Activated T-cell treated with anti-CD3 and anti-CD28 coated beads, Interleukin-2, amount 50 U/mL, for 24 hours (primary cell): Measurements from ENCODE around the gene RAB4A.

Source experiments
- DNase-seq: peaks from one replicate; pipeline ENCODE4 v3.0.0-alpha.2; 2020
- H3K27ac Mint-ChIP-seq: 2 replicates; pipeline ENCODE4 v1.8.0; 2020; ENCODE audit warnings: mild to moderate bottlenecking, mixed read lengths
- H3K27me3 Mint-ChIP-seq: 2 replicates; pipeline ENCODE4 v1.8.0; 2020; ENCODE audit warnings: mixed read lengths
- H3K36me3 Mint-ChIP-seq: 2 replicates; pipeline ENCODE4 v1.8.0; 2020; ENCODE audit warnings: low read depth, mixed read lengths
- H3K4me1 Mint-ChIP-seq: 2 replicates; pipeline ENCODE4 v1.8.0; 2020; ENCODE audit warnings: low read depth, mixed read lengths
- H3K4me3 Mint-ChIP-seq: 2 replicates; pipeline ENCODE4 v1.8.0; 2020; ENCODE audit warnings: mild to moderate bottlenecking, moderate library complexity, mixed read lengths
- H3K9me3 Mint-ChIP-seq: 2 replicates; pipeline ENCODE4 v1.8.0; 2020; ENCODE audit warnings: mixed read lengths

RAB4A gene

GRCh38 chr1:229270547-229271447, at the start of gene RAB4A:
Gene RAB4A, plus strand, starts transcription at chr1:229271111. Its CDS starts 229 bp downstream, at chr1:229271340.
- Mint-ChIP-seq H3K9me3 (peaks cover 14% of the 10 kb centered on the region), H3K4me3 (peak within 1 kb of the TSS; percentile 86), H3K27ac (peak within 1 kb of the TSS; percentile 67), H3K27me3 (no peaks in the 10 kb centered on the region), H3K36me3 (peaks cover 12% of the 10 kb centered on the region), H3K4me1 (peaks cover 41% of the 10 kb centered on the region)
- DNase-seq = peak; percentile 85

GRCh38 chr1:229222081-229222480, 48.8 kb upstream of the RAB4A start:
- Mint-ChIP-seq H3K27me3 (no peaks in the 10 kb centered on the region), H3K4me3 (no peak overlapping the region), H3K4me1 (no peaks in the 10 kb centered on the region)

GRCh38 chr1:229223498-229223897, 47.4 kb upstream of the RAB4A start:
- peaks cover 4% of the 10 kb centered on the region for H3K4me1 Mint-ChIP-seq
- H3K4me3 Mint-ChIP-seq = no peak overlapping the region
- DNase-seq = no peak
- no peaks in the 10 kb centered on the region for H3K36me3 Mint-ChIP-seq
- no peak overlapping the region for H3K27ac Mint-ChIP-seq
- no peaks in the 10 kb centered on the region for H3K9me3 Mint-ChIP-seq
- no peaks in the 10 kb centered on the region for H3K27me3 Mint-ChIP-seq

More at GRCh38 chr1:229222081-229222480, 48.8 kb upstream of the RAB4A start:
- no peaks in the 10 kb centered on the region for H3K9me3 Mint-ChIP-seq
- no peak for DNase-seq
- H3K27ac Mint-ChIP-seq = no peak overlapping the region
- H3K36me3 Mint-ChIP-seq = no peaks in the 10 kb centered on the region

- Mint-ChIP-seq H3K4me1 (peaks cover 7% of the 10 kb centered on the region), H3K36me3 (no peaks in the 10 kb centered on the region), H3K27ac (no peak overlapping the region), H3K4me3 (no peak overlapping the region), H3K9me3 (no peaks in the 10 kb centered on the region), H3K27me3 (no peaks in the 10 kb centered on the region)
- no peak for DNase-seq
Observed at GRCh38 chr1:229224308-229224707, 46.6 kb upstream of the RAB4A start.

GRCh38 chr1:229225331-229225782, 45.6 kb upstream of the RAB4A start:
- no peaks in the 10 kb centered on the region for H3K9me3 Mint-ChIP-seq
- H3K27ac Mint-ChIP-seq = no peak overlapping the region
- H3K27me3 Mint-ChIP-seq = no peaks in the 10 kb centered on the region
- no peak overlapping the region for H3K4me3 Mint-ChIP-seq
- DNase-seq = no peak
- no peaks in the 10 kb centered on the region for H3K36me3 Mint-ChIP-seq
- peaks cover 15% of the 10 kb centered on the region for H3K4me1 Mint-ChIP-seq

- Mint-ChIP-seq H3K4me1 (peaks cover 20% of the 10 kb centered on the region), H3K4me3 (no peak overlapping the region), H3K27ac (no peak overlapping the region), H3K27me3 (no peaks in the 10 kb centered on the region), H3K9me3 (no peaks in the 10 kb centered on the region), H3K36me3 (no peaks in the 10 kb centered on the region)
- no peak for DNase-seq
Observed at GRCh38 chr1:229226796-229227195, 44.1 kb upstream of the RAB4A start.

- Mint-ChIP-seq H3K27me3 (no peaks in the 10 kb centered on the region), H3K4me3 (no peak overlapping the region), H3K9me3 (no peaks in the 10 kb centered on the region), H3K4me1 (peaks cover 20% of the 10 kb centered on the region), H3K27ac (no peak overlapping the region), H3K36me3 (no peaks in the 10 kb centered on the region)
- peak; percentile 87 for DNase-seq
Observed at GRCh38 chr1:229227298-229227919, 43.5 kb upstream of the RAB4A start.

- Mint-ChIP-seq H3K27me3 (no peaks in the 10 kb centered on the region), H3K27ac (no peak overlapping the region), H3K4me3 (no peak overlapping the region), H3K9me3 (no peaks in the 10 kb centered on the region), H3K4me1 (peaks cover 20% of the 10 kb centered on the region), H3K36me3 (no peaks in the 10 kb centered on the region)
- no peak for DNase-seq
Observed at GRCh38 chr1:229228522-229228921, 42.4 kb upstream of the RAB4A start.

GRCh38 chr1:229229137-229229720, 41.7 kb upstream of the RAB4A start:
- Mint-ChIP-seq H3K9me3 (no peaks in the 10 kb centered on the region), H3K4me1 (peaks cover 20% of the 10 kb centered on the region), H3K4me3 (no peak overlapping the region), H3K27ac (no peak overlapping the region), H3K27me3 (no peaks in the 10 kb centered on the region), H3K36me3 (no peaks in the 10 kb centered on the region)
- no peak for DNase-seq

- Mint-ChIP-seq H3K36me3 (no peaks in the 10 kb centered on the region), H3K27ac (no peak overlapping the region), H3K4me3 (no peak overlapping the region)
Observed at GRCh38 chr1:229229721-229230139, 41.2 kb upstream of the RAB4A start.

GRCh38 chr1:229230140-229230892, 40.6 kb upstream of the RAB4A start:
- Mint-ChIP-seq H3K4me1 (peaks cover 20% of the 10 kb centered on the region), H3K9me3 (no peaks in the 10 kb centered on the region), H3K27me3 (no peaks in the 10 kb centered on the region), H3K27ac (no peak overlapping the region), H3K36me3 (no peaks in the 10 kb centered on the region), H3K4me3 (no peak overlapping the region)
- no peak for DNase-seq

More at GRCh38 chr1:229229721-229230139, 41.2 kb upstream of the RAB4A start:
- Mint-ChIP-seq H3K4me1 (peaks cover 20% of the 10 kb centered on the region), H3K9me3 (no peaks in the 10 kb centered on the region), H3K27me3 (no peaks in the 10 kb centered on the region)
- no peak for DNase-seq

GRCh38 chr1:229230893-229231753, 39.8 kb upstream of the RAB4A start:
- peaks cover 20% of the 10 kb centered on the region for H3K4me1 Mint-ChIP-seq
- H3K27ac Mint-ChIP-seq = no peak overlapping the region
- H3K27me3 Mint-ChIP-seq = no peaks in the 10 kb centered on the region
- H3K4me3 Mint-ChIP-seq = no peak overlapping the region
- H3K9me3 Mint-ChIP-seq = no peaks in the 10 kb centered on the region
- H3K36me3 Mint-ChIP-seq = no peaks in the 10 kb centered on the region
- DNase-seq = no peak

- Mint-ChIP-seq H3K27ac (no peak overlapping the region), H3K36me3 (no peaks in the 10 kb centered on the region), H3K4me1 (peaks cover 20% of the 10 kb centered on the region), H3K27me3 (no peaks in the 10 kb centered on the region), H3K4me3 (no peak overlapping the region), H3K9me3 (no peaks in the 10 kb centered on the region)
- no peak for DNase-seq
Observed at GRCh38 chr1:229231754-229232119, 39.2 kb upstream of the RAB4A start.
